Stimulated activated CD4-positive, alpha-beta T cell treated with anti-CD3 and anti-CD28 coated beads, Interleukin-12 subunit alpha, Interleukin-12 subunit beta, amount 100 ng/mL, for 48 hours (primary cell): ENCODE results near the gene BEND5.

Experiments
- DNase-seq, 3 donors: peaks; one replicate each; pipeline ENCODE4 v3.0.0-alpha.2; 2020; ENCODE audit warnings: low read depth in 2 of 3, low spot score in 1 of 3

The BEND5 gene

GRCh38 chr1:48726139-48726538 lies 50.6 kb downstream of the BEND5 start:
- DNase-seq = no peak

GRCh38 chr1:48725341-48726046 lies 51.2 kb downstream of the BEND5 start:
- no peak for DNase-seq

GRCh38 chr1:48720929-48721328 lies 55.8 kb downstream of the BEND5 start:
- no peak for DNase-seq

- DNase-seq = no peak
Observed at GRCh38 chr1:48718705-48719104, 58.0 kb downstream of the BEND5 start.

GRCh38 chr1:48718116-48718630 lies 58.5 kb downstream of the BEND5 start:
- DNase-seq = no peak

- no peak for DNase-seq
Observed at GRCh38 chr1:48717082-48717481, 59.6 kb downstream of the BEND5 start.

GRCh38 chr1:48715921-48716320 lies 60.8 kb downstream of the BEND5 start:
- no peak for DNase-seq

GRCh38 chr1:48710915-48711314 lies 65.8 kb downstream of the BEND5 start:
- DNase-seq = no peak

GRCh38 chr1:48710318-48710717 lies 66.4 kb downstream of the BEND5 start:
- no peak for DNase-seq

- DNase-seq = no peak
Observed at GRCh38 chr1:48704736-48705135, 72.0 kb downstream of the BEND5 start.

GRCh38 chr1:48701445-48701844 lies 75.2 kb downstream of the BEND5 start:
- DNase-seq = no peak

GRCh38 chr1:48697066-48697707 lies 79.5 kb downstream of the BEND5 start:
- peak; percentile 23 to 65 (median 34) for DNase-seq

GRCh38 chr1:48695161-48695560 lies 81.5 kb downstream of the BEND5 start:
- no peak for DNase-seq

- DNase-seq = no peak
Observed at GRCh38 chr1:48693674-48694320, 82.9 kb downstream of the BEND5 start.

- no peak for DNase-seq
Observed at GRCh38 chr1:48693180-48693579, 83.5 kb downstream of the BEND5 start.

GRCh38 chr1:48692235-48692634 lies 84.5 kb downstream of the BEND5 start:
- no peak for DNase-seq

GRCh38 chr1:48691429-48692001 lies 85.2 kb downstream of the BEND5 start:
- no peak for DNase-seq

- no peak for DNase-seq
Observed at GRCh38 chr1:48688102-48688760, 88.5 kb downstream of the BEND5 start.

- DNase-seq = no peak
Observed at GRCh38 chr1:48687282-48688045, 89.2 kb downstream of the BEND5 start.

GRCh38 chr1:48686159-48686558 lies 90.5 kb downstream of the BEND5 start:
- DNase-seq = no peak

- DNase-seq = no peak
Observed at GRCh38 chr1:48684381-48684780, 92.3 kb downstream of the BEND5 start.
